ENCODE measurements around the gene NF2. TPM values are rescaled to one million over a fixed set of nuclear protein-coding genes. Genes with fewer than 3 reads are reported as not detected.

Gene NF2
- total and polyA plus RNA-seq, 2 of the 8 experiments (the other 6 are each of a cell fraction or from before 2014, with no cell fraction given), result 17.6 to 53.6 TPM

GRCh38 chr22:29718949-29719898 is 115.8 kb downstream of the NF2 start:
- Histone ChIP-seq H3K9ac (replicated peaks in 1 of 4; ENCODE audit: extremely low read depth in 1 of 4, low read depth in 3 of 4, low read length in 3 of 4) (no peak overlapping the region), H3K79me2 (ENCODE audit: control insufficient read depth in 1 of 2, insufficient read depth in 2 of 2, low read length in 2 of 2) (no peaks in the 10 kb centered on the region), H3K9me3 (ENCODE audit: insufficient read depth in 2 of 2, low read depth in 1 of 2, low read length in 1 of 2) (no peaks in the 10 kb centered on the region), H4K20me1 (replicated peaks in 1 of 2; ENCODE audit: control insufficient read depth in 1 of 2, insufficient read depth in 2 of 2, low read length in 2 of 2) (peaks cover 3 to 5% of the 10 kb centered on the region in 2 experiments), H4K91ac (replicated peaks; ENCODE audit: insufficient read length, low read length) (no peak overlapping the region), H3K4me3 (ENCODE audit: extremely low read depth in 1 of 4, insufficient read depth in 2 of 4, low read depth in 3 of 4, low read length in 4 of 4) (peak overlapping the region in 3 of 4 experiments; percentile 20 to 54 (median 34); a peak in 5 of 8 replicates), H2BK5ac (ENCODE audit: low read depth, low read length) (no peak overlapping the region), H3K23me2 (ENCODE audit: low read depth, low read length) (peaks cover 5% of the 10 kb centered on the region; the same call in 1 of the 2 replicates), H2AK5ac (ENCODE audit: low read depth, low read length) (no peak overlapping the region), H3K4ac (replicated peaks; ENCODE audit: insufficient read length, low read depth, low read length) (no peak overlapping the region), H4K5ac (ENCODE audit: insufficient read length, low read depth, low read length) (no peak overlapping the region), H3K27me3 (replicated peaks in 1 of 4; ENCODE audit: control insufficient read depth in 3 of 4, extremely low read depth in 1 of 4, insufficient read depth in 3 of 4, low read length in 3 of 4) (peaks cover 21 to 43% (median 35%) of the 10 kb centered on the region in 4 experiments), H3K27ac (ENCODE audit: low read depth, low read length) (no peak overlapping the region), H3K18ac (ENCODE audit: extremely low read depth, low read length) (peak overlapping the region; percentile 71), H2BK120ac (replicated peaks; ENCODE audit: low read depth, low read length) (no peak overlapping the region), H3K4me1 (replicated peaks in 1 of 4; ENCODE audit: control insufficient read depth in 3 of 4, insufficient read depth in 4 of 4, low read length in 3 of 4) (peaks cover 0 to 14% (median 4%) of the 10 kb centered on the region in 4 experiments; a peak in 6 of 7 replicates), H3K4me2 (ENCODE audit: insufficient read depth in 1 of 2, low read depth in 2 of 2, low read length in 2 of 2) (peak overlapping the region; percentile 59), H3K36me3 (ENCODE audit: control insufficient read depth in 2 of 4, insufficient read depth in 4 of 4, low read length in 3 of 4) (no peaks in the 10 kb centered on the region), H2BK15ac (ENCODE audit: low read length) (peak overlapping the region; percentile 97; the same call in 1 of the 2 replicates), H3K23ac (ENCODE audit: insufficient read length) (no peak overlapping the region), H3K56ac (replicated peaks; ENCODE audit: insufficient read length, low read depth, low read length) (no peak overlapping the region), H2BK20ac (ENCODE audit: low read length) (no peak overlapping the region), H3K79me1 (ENCODE audit: low read depth, low read length) (no peaks in the 10 kb centered on the region; the same call in 1 of the 2 replicates), H3K14ac (ENCODE audit: insufficient read length) (no peak overlapping the region), H2AFZ (ENCODE audit: low read length) (no peak overlapping the region), H4K8ac (ENCODE audit: extremely low read depth, insufficient read depth, low read length) (no peak overlapping the region; the same call in 1 of the 2 replicates), H2BK12ac (ENCODE audit: low read depth, low read length) (no peak overlapping the region)
- DNase-seq (ENCODE audit: low read depth in 1 of 2, low spot score in 2 of 2), result no peak
- ChIA-PET POLR2A (ENCODE audit: partially characterized antibody) (interaction anchor here (0.8 to 0.9 kb wide), 2 partner anchors 22 to 140 kb away, joined by 3 to 4 read pairs; no protein-coding TSS in a partner anchor), CTCF (ENCODE audit: partially characterized antibody) (interaction anchor here (0.6 to 4.1 kb wide), 12 partner anchors 9 to 994 kb away, joined by 3 to 25 read pairs (median 3); no protein-coding TSS in a partner anchor)
- WGBS, 2 experiments (ENCODE audit: extremely low coverage in 1 of 2, insufficient coverage in 1 of 2, insufficient read length in 1 of 2, insufficient replicate concordance in 2 of 2, low coverage in 1 of 2, low lambda C conversion rate in 2 of 2, missing lambda C conversion rate in 1 of 2), result 63% methylated on average over 21 of the region's 24 CpGs; no CpG with 5 or more reads in 1 of the 2 experiments
- no peak for FAIRE-seq
- TF ChIP-seq EZH2 (IDR thresholded peaks at IDR 0.05; ENCODE audit: low read depth, low read length, severe bottlenecking) (peak; percentile 74), ZNF274 (IDR thresholded peaks at IDR 0.05; ENCODE audit: borderline replicate concordance, extremely low read depth, low read length) (no peak), CBX8 (IDR thresholded peaks at IDR 0.05; ENCODE audit: borderline replicate concordance, low read depth, low read length) (no peak), CREB1 (IDR thresholded peaks at IDR 0.05) (no peak), CBX5 (IDR thresholded peaks at IDR 0.05; ENCODE audit: low read depth, low read length) (no peak), NANOG (IDR thresholded peaks at IDR 0.05; ENCODE audit: insufficient read depth, low read depth, low read length, poor library complexity, severe bottlenecking) (no peak), E2F6 (IDR thresholded peaks at IDR 0.05) (no peak), SIN3A (conservative IDR thresholded peaks at IDR 0.05 in 1 of 2, IDR thresholded peaks at IDR 0.05 in 1 of 2; ENCODE audit: low read depth in 1 of 2, low read length in 2 of 2) (no peak), KDM4A (IDR thresholded peaks at IDR 0.05; ENCODE audit: low read depth, low read length, severe bottlenecking) (no peak)
